HG02885 (cell line): ENCODE results near the gene DNMT3L.
"Not testable (repeated sequence)": the region's sequence is repeated elsewhere in the genome, so short reads cannot be mapped to it uniquely, and the experiment has no call there.

Source experiments
- ATAC-seq: cut with Tn5 transposase; IDR thresholded peaks from one replicate; pipeline ENCODE4 v1.9.1; 2021; ENCODE audit warnings: mild to moderate bottlenecking; ENCODE audit not compliant: unreplicated experiment, poor library complexity

The DNMT3L gene

GRCh38 chr21:44202590-44203299 is 59.0 kb downstream of the DNMT3L start:
- not testable (repeated sequence) for ATAC-seq

DNA sequence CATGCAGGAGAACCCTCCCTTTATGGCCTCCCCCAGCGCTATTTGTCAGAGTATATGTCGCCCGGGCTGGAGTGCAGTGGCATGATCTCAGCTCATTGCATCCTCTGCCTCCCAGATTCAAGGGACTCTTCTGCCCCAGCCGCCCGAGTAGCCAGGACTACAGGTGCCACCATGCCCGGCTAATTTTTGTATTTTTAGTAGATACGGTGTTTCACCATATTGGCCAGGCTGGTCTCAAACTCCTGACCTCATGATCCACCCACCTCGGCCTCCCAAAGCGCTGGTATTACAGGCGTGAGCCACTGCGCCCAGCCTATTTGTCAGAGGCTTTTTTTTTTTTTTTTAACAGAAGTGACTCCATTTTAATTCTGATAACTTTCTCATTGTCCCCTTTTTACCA is 61.7 kb downstream of the DNMT3L start:
- ATAC-seq: not testable (repeated sequence)

- no peak for ATAC-seq
Observed at GRCh38 chr21:44199448-44199847, 62.2 kb downstream of the DNMT3L start.

DNA sequence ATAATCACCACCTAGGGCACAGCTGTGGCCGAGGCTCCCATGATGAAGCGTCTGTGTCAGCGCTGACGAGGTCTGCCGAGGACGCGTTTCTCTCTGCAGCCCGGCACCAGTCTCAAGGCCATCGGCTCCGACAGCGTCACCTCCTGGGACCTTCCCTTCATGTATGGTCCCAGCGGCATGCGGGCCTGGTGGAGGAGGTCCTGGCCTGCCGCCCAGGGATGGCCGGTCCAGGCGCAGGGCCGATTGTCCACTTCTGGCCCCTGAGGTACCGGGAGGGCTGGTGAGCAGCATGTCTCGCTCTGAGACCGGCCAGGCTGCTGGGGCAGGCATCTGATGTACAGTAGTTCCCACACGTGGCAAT is 64.6 kb downstream of the DNMT3L start:
- ATAC-seq: not testable (repeated sequence)
